Measurements from ENCODE around the gene NXPH4. TPM values are rescaled to one million over a fixed set of nuclear protein-coding genes. Genes with fewer than 3 reads are reported as not detected.

The NXPH4 gene
- total RNA-seq, 1 experiment from 2014 or later, result 5.8 TPM

- no peak for DNase-seq (ENCODE audit: low spot score)
Observed at GRCh38 chr12:57183939-57184725, 32.5 kb upstream of the NXPH4 start.

GRCh38 chr12:57185403-57185802 lies 31.2 kb upstream of the NXPH4 start:
- no peak for DNase-seq (ENCODE audit: low spot score)

- DNase-seq (ENCODE audit: low spot score), result no peak
Observed at GRCh38 chr12:57185906-57186508, 30.6 kb upstream of the NXPH4 start.

- no peak for DNase-seq (ENCODE audit: low spot score)
Observed at GRCh38 chr12:57187222-57188089, 29.1 kb upstream of the NXPH4 start.

- no peak for DNase-seq (ENCODE audit: low spot score)
Observed at GRCh38 chr12:57188090-57188425, 28.5 kb upstream of the NXPH4 start.

- no peak for DNase-seq (ENCODE audit: low spot score)
Observed at GRCh38 chr12:57190037-57190436, 26.6 kb upstream of the NXPH4 start.

GRCh38 chr12:57190821-57191220 lies 25.8 kb upstream of the NXPH4 start:
- no peak for DNase-seq (ENCODE audit: low spot score)

- no peak for DNase-seq (ENCODE audit: low spot score)
Observed at GRCh38 chr12:57191410-57191809, 25.2 kb upstream of the NXPH4 start.

GRCh38 chr12:57192920-57193319 lies 23.7 kb upstream of the NXPH4 start:
- DNase-seq (ENCODE audit: low spot score), result no peak

GRCh38 chr12:57193706-57194245 lies 22.8 kb upstream of the NXPH4 start:
- DNase-seq (ENCODE audit: low spot score), result no peak

- no peak for DNase-seq (ENCODE audit: low spot score)
Observed at GRCh38 chr12:57194253-57194652, 22.3 kb upstream of the NXPH4 start.

- no peak for DNase-seq (ENCODE audit: low spot score)
Observed at GRCh38 chr12:57195186-57195585, 21.4 kb upstream of the NXPH4 start.

- no peak for DNase-seq (ENCODE audit: low spot score)
Observed at GRCh38 chr12:57195611-57196371, 20.8 kb upstream of the NXPH4 start.

GRCh38 chr12:57196439-57196838 lies 20.2 kb upstream of the NXPH4 start:
- DNase-seq (ENCODE audit: low spot score), result no peak

- no peak for DNase-seq (ENCODE audit: low spot score)
Observed at GRCh38 chr12:57196956-57197355, 19.6 kb upstream of the NXPH4 start.

GRCh38 chr12:57198329-57198728 lies 18.3 kb upstream of the NXPH4 start:
- no peak for DNase-seq (ENCODE audit: low spot score)

GRCh38 chr12:57199191-57199590 lies 17.4 kb upstream of the NXPH4 start:
- DNase-seq (ENCODE audit: low spot score), result no peak

GRCh38 chr12:57200497-57200896 lies 16.1 kb upstream of the NXPH4 start:
- DNase-seq (ENCODE audit: low spot score), result no peak

GRCh38 chr12:57201219-57201618 lies 15.4 kb upstream of the NXPH4 start:
- DNase-seq (ENCODE audit: low spot score), result no peak

- DNase-seq (ENCODE audit: low spot score), result no peak
Observed at GRCh38 chr12:57201631-57202030, 15.0 kb upstream of the NXPH4 start.

GRCh38 chr12:57202321-57202720 lies 14.3 kb upstream of the NXPH4 start:
- DNase-seq (ENCODE audit: low spot score), result no peak

- DNase-seq (ENCODE audit: low spot score), result no peak
Observed at GRCh38 chr12:57203201-57203600, 13.4 kb upstream of the NXPH4 start.

Measured in A172 (cell line).